ENCODE measurements around the gene TNRC6C.

TNRC6C gene

GRCh38 chr17:78148286-78149016, 189.9 kb downstream of the TNRC6C start:
- DNase-seq (ENCODE audit: insufficient read length, low spot score) (no peak), FAIRE-seq (no peak)
- no peak for TF ChIP-seq POLR2A (IDR thresholded peaks at IDR 0.05; ENCODE audit: low read depth, low read length)

GRCh38 chr17:78151514-78152008, 193.1 kb downstream of the TNRC6C start:
- DNase-seq (ENCODE audit: insufficient read length, low spot score): no peak
- no peak for TF ChIP-seq POLR2A (IDR thresholded peaks at IDR 0.05; ENCODE audit: low read depth, low read length)
- no peak for FAIRE-seq

- no peak for FAIRE-seq
- TF ChIP-seq POLR2A (IDR thresholded peaks at IDR 0.05; ENCODE audit: low read depth, low read length): no peak
- DNase-seq (ENCODE audit: insufficient read length, low spot score): no peak
Observed at GRCh38 chr17:78154903-78155811, 196.7 kb downstream of the TNRC6C start.
